HG02571 (cell line): ENCODE measurements around the gene CFAP46.
"Not testable (repeated sequence)": the region's sequence is repeated elsewhere in the genome, so short reads cannot be mapped to it uniquely, and the experiment has no call there.

Experiments used
- ATAC-seq: cut with Tn5 transposase; IDR thresholded peaks from one replicate; pipeline ENCODE4 v1.9.1; 2021; ENCODE audit warnings: mild to moderate bottlenecking, moderate library complexity; ENCODE audit not compliant: unreplicated experiment

Gene CFAP46

DNA sequence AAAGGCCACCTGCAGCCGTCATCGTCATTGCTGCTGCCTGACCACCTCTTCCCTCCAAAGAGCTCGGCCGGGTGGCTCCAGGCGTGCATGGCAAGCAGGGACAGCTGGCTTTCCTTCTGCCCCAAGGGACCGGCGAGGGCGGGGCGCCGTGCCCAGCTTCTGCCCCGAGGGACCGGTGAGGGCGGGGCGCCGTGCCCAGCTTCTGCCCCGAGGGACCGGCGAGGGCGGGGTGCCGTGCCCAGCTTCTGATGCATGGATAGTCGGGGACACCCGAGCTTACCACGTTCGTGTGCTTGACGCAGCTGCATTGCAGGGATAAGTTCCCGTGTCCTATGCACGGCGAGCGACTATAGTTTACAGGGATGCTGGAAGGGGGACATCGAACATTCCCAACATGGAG lies 27.0 kb downstream of the CFAP46 start:
- ATAC-seq: no peak

GRCh38 chr10:132914732-132915131 lies 27.6 kb downstream of the CFAP46 start:
- ATAC-seq: no peak

GRCh38 chr10:132913559-132914115 lies 28.7 kb downstream of the CFAP46 start:
- no peak for ATAC-seq

GRCh38 chr10:132912713-132913558 lies 29.4 kb downstream of the CFAP46 start:
- ATAC-seq: no peak

GRCh38 chr10:132912225-132912712 lies 30.1 kb downstream of the CFAP46 start:
- ATAC-seq: no peak

DNA sequence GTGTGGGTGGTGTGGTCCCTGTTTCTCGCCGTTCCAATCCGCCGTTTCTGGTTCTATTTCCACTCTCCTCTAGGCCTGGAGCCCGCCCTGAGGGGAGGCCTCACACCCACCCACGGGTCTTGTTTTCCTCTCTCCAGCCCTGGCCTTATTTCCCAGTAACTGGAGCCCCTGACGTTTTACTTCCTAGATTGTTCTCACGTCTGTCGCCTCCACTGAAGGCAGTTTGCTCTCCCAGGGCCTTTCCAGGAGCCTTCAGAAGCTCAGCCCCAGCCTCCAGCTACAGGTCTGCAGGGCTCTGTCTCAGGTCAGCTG lies 30.6 kb downstream of the CFAP46 start:
- ATAC-seq: no peak

DNA sequence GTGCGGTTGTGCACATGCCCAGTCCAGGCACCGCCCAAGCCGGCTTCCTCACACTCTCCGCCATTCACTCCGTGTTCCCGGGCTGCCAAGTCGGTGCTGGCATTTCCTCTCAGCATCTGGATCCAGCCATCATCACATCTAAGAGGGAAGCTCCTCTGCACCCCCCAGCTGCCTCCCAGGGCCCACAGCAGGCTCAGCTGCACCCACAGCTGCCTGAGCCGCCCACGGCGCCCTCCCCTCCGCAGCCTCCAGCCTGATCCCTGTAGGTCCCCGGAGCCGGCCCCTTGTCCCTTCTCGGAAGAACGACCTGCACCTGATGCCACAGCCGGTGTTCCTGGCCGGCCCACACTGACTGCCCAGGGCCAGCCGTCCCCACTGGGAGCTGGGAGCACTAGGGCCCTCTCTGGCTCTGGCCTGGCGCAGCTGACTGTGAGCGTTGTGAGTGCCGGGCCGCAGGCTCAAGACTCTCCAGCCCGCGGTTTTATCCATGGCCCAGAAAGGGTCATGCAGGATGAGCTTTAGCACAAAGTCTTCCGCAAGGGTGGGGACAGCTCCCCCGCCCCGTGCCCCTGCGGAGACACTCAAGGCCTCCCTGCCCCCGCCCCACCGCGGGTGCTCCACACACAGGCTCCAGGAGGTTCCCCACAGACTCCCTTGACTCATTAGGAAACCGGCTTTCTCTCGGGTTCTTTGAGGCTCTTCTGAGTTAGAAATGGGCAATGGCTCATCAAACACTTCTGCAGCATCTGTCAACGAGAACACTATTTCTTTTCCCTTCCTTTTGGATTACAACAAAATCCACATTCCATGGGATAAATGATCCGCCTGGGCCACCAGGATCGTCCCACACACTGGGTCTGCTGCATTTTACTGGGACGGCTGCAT lies 31.2 kb downstream of the CFAP46 start:
- ATAC-seq: no peak

DNA sequence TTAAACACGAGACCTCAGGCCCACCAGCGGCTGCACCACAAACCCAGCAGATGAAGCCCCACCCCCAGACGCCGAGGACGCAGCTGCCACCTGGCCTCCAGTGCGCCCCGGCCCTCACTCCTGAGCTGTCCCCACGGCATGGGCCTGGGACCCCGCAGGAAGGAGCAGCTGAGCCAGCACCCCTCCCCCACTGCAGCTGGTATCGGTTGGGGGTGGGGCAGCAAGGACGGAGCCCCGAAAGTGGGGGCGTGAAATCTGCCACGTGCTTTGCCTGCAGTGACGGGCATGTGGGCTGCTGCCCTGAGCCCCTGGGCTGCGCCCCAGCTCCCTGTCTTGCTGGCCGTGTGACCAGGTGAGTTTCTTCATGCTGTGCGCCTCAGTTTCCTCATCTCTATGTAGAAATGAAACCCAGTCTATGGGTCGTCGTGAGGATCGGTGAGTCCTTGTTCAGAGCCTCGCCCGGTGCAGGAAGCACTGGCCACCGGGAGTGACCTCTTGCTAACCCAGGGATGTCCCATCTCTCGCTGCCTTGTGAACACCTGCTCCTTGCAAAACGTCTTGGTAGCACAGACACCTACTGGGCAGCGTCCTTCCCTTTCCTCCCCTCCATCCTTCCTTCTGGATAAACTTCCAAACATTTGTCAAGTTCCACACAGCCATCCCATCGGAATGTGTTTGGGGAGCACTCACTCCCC lies 32.0 kb downstream of the CFAP46 start:
- no peak for ATAC-seq

- no peak for ATAC-seq
Measured at GRCh38 chr10:132909491-132910071, 32.8 kb downstream of the CFAP46 start.

GRCh38 chr10:132908621-132909295 lies 33.6 kb downstream of the CFAP46 start:
- no peak for ATAC-seq

DNA sequence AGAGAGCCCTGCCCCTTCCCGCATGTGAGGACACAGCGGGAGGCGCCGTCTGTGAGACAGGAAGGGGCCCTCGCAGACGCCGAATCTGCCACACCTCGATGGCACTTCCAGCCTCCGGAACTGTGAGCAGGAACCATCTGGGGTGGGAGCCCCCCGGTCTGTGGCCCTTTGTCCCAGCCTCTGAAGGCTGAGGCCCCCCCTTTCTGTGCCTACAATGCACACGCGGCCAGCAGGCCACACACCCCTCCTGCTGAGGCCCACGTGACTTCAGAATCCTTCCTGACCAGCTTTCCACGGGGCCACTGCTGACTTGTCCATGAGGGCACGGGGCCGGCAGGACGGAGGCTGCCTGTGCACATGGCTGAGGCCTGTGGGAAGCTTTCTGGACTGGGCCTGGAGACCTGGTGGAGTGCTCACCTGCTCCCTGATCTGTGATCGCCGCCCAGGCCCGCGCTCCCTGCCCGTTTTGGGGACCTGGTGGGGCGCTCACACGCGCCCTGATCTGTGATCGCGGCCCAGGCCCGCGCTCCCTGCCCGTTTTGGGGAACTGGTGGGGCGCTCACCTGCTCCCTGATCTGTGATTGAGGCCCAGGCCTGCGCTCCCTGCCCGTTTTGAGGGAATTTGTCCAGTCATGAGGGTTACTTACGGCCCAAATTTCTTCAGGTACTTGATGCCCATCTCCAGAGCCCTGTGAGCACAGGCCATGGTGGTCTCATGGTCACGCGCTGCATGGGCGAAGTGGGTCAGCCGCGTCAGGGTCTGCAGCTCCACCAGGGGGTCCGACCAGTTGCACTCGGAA lies 34.3 kb downstream of the CFAP46 start:
- no peak for ATAC-seq

GRCh38 chr10:132906836-132907235 lies 35.5 kb downstream of the CFAP46 start:
- no peak for ATAC-seq

- no peak for ATAC-seq
Measured at GRCh38 chr10:132906106-132906505, 36.3 kb downstream of the CFAP46 start.

GRCh38 chr10:132905661-132906060 lies 36.7 kb downstream of the CFAP46 start:
- ATAC-seq: no peak

- no peak for ATAC-seq
Measured at GRCh38 chr10:132904814-132905649, 37.3 kb downstream of the CFAP46 start.

DNA sequence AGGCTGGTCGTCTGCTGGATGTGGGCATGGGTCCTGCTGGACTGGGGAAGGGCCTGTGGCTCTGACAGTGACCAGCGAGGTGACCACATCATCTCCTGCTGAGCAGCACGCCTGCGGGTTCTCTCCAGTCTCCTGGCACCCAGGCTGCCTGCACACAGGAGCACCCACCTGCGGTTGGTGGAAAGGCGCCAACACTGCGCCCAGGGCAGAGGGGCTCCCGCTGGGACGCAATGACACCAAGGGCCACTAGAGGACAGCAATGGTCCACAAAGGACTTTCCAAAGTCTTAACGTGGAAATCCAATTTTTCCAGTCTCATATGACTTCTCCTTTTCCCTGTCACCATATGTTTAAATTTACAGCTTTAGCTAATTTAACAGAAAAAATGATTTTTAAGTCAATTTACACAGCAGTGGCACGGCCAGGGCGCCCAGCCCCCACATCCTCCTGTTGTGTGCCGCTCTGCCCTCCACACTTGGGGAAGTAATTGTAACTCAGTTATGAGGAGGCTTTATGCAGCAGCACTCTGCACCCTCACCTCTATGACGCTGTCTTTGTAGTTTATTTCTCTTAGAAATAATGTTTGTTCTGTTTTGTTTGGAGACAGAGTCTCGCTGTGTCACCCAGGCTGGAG lies 38.1 kb downstream of the CFAP46 start:
- ATAC-seq: no peak

GRCh38 chr10:132902656-132903575 lies 39.5 kb downstream of the CFAP46 start:
- ATAC-seq: not testable (repeated sequence)
